GM21447 (cell line): ENCODE results near the gene PLA2G4D.
"Not testable (repeated sequence)": the region's sequence is repeated elsewhere in the genome, so short reads cannot be mapped to it uniquely, and the experiment has no call there.

Source experiments
- ATAC-seq: cut with Tn5 transposase; IDR thresholded peaks from one replicate; pipeline ENCODE4 v1.9.1; 2021; ENCODE audit not compliant: unreplicated experiment

Gene PLA2G4D

GRCh38 chr15:42092398-42093318 lies 1.7 kb downstream of the PLA2G4D start:
- no peak for ATAC-seq

- not testable (repeated sequence) for ATAC-seq
These were observed 2.5 kb downstream of the PLA2G4D start for GRCh38 chr15:42091753-42092397.

- ATAC-seq = no peak
These were observed 3.6 kb downstream of the PLA2G4D start for GRCh38 chr15:42090781-42091180.

GRCh38 chr15:42090370-42090769 lies 4.0 kb downstream of the PLA2G4D start:
- ATAC-seq = no peak

GRCh38 chr15:42089942-42090341 lies 4.4 kb downstream of the PLA2G4D start:
- no peak for ATAC-seq

GRCh38 chr15:42088801-42089640 lies 5.3 kb downstream of the PLA2G4D start:
- ATAC-seq = no peak

- no peak for ATAC-seq
These were observed 6.2 kb downstream of the PLA2G4D start for GRCh38 chr15:42087926-42088800.

GRCh38 chr15:42087460-42087859 lies 6.9 kb downstream of the PLA2G4D start:
- ATAC-seq = no peak

GRCh38 chr15:42085721-42086120 lies 8.6 kb downstream of the PLA2G4D start:
- ATAC-seq = no peak

GRCh38 chr15:42085236-42085605 lies 9.1 kb downstream of the PLA2G4D start:
- ATAC-seq = no peak

- ATAC-seq = no peak
These were observed 9.7 kb downstream of the PLA2G4D start for GRCh38 chr15:42084465-42085235.

GRCh38 chr15:42083916-42084315 lies 10.4 kb downstream of the PLA2G4D start:
- no peak for ATAC-seq

GRCh38 chr15:42083605-42083908 lies 10.8 kb downstream of the PLA2G4D start:
- no peak for ATAC-seq

GRCh38 chr15:42082823-42083604 lies 11.3 kb downstream of the PLA2G4D start:
- ATAC-seq = no peak

- ATAC-seq = no peak
These were observed 12.2 kb downstream of the PLA2G4D start for GRCh38 chr15:42082141-42082540.

- ATAC-seq = no peak
These were observed 13.2 kb downstream of the PLA2G4D start for GRCh38 chr15:42080919-42081830.

- ATAC-seq = no peak
These were observed 14.0 kb downstream of the PLA2G4D start for GRCh38 chr15:42080186-42080918.
